ENCODE data around the gene NKTR. TPM values are rescaled to one million over a fixed set of nuclear protein-coding genes. Genes with fewer than 3 reads are reported as not detected.

Gene NKTR
- total RNA-seq, 1 donor from 2014 or later, result 246 TPM

DNA sequence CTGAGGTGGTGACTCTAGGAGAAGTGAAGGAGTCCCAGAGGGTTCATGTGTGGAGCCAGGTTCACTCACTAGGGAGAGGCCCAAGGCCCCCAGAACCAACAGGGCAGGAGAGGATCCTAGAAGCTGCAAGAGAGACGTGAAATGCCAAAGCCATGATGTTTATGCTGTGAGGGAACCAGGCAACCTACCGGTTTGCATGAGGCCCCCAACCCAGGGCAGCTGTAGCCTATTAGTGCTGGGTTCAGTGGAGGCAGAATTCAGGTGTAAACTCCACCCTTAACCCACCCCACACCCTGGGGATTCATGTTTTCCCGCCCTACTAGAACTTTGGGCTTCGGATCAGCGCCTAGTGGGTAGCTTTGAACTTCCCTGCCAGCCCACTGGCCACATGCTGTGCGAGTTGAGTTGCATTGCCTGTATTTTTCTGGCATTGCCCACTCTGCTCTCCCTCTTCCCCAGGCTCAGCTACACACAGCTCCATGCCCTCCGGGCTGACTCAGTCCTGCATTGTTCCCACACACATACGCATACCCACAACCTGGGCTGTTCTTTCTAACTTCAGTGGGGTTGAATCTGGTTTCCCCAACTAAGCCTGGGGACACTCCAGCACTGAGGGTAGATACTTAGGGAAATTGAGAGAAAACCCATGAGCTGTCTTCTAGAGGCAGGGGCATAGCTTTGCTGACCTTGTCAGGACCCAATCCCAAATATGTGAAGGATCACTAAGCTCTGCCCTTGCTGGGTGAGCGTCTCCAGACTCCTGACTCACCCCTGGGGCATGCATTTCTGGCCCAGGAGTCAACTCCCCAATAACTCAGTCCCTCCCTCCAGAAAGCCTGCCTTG is 51.0 kb downstream of the NKTR start:
- no peak for DNase-seq

DNA sequence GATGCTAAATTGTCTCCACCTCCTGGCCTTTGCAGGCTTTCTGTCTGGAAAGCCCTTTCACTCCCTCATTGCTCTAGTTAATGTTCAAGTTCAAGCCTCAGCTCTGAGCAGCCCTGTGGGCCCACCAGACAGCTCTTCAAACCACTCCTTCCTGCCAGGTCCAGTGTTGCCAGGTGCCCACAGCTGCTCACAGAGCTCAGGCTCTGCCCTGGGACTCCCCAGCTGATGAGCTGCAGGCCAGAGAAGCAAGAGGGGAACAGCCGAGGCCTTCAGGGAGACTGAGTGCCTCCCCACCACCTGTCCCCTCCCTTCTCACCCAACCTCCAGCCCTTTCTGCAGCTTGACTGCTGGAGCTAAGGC is 51.7 kb downstream of the NKTR start:
- DNase-seq, result no peak

GRCh38 chr3:42652611-42653302 is 52.3 kb downstream of the NKTR start:
- peak; percentile 62 for DNase-seq

- DNase-seq, result no peak
These were observed 52.7 kb downstream of the NKTR start for GRCh38 chr3:42653303-42653559.

- no peak for DNase-seq
These were observed 53.3 kb downstream of the NKTR start, which contains the start of gene ZBTB47 for GRCh38 chr3:42653560-42654330. ZBTB47 (plus strand) TSS chr3:42653697; CDS start chr3:42658356, 4,659 bp downstream.

- peak; percentile 55 for DNase-seq
These were observed 54.1 kb downstream of the NKTR start for GRCh38 chr3:42654331-42655201.

GRCh38 chr3:42655331-42655888 is 54.9 kb downstream of the NKTR start:
- DNase-seq, result no peak

DNA sequence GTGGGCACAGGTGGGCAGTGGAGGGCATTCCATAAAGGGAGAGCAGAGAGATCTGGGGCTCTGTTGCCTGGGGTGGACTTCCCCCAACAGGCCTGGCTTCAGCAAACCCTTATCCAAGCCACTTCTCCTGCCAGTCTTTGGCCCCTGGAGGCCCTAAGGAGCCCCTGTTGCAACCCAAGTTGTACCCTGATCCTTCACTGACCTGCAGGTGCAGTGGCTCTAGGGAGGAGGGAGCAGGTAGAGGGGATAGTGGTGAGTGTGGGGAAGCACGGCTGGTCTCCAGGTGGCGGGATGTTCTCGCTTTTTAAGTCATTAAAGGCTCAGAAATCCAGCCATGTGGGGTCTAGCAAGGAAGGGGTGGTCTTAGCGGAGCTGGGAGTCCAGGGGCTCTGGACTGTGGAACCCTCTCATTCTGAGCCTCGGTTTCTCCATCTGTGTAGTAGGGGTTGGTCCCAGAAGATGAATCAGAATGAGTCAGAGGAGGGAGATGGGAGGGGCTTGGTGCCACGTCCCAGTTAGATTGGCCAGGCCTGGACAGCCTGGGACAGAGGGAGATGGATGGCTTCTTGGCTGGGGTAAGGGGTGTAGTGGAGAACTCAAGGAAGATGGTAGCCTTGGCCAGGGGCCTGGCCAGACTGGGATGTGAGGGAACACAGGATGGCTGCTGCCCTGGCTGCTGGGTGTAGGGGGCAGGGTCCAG is 55.6 kb downstream of the NKTR start:
- DNase-seq, result no peak

DNA sequence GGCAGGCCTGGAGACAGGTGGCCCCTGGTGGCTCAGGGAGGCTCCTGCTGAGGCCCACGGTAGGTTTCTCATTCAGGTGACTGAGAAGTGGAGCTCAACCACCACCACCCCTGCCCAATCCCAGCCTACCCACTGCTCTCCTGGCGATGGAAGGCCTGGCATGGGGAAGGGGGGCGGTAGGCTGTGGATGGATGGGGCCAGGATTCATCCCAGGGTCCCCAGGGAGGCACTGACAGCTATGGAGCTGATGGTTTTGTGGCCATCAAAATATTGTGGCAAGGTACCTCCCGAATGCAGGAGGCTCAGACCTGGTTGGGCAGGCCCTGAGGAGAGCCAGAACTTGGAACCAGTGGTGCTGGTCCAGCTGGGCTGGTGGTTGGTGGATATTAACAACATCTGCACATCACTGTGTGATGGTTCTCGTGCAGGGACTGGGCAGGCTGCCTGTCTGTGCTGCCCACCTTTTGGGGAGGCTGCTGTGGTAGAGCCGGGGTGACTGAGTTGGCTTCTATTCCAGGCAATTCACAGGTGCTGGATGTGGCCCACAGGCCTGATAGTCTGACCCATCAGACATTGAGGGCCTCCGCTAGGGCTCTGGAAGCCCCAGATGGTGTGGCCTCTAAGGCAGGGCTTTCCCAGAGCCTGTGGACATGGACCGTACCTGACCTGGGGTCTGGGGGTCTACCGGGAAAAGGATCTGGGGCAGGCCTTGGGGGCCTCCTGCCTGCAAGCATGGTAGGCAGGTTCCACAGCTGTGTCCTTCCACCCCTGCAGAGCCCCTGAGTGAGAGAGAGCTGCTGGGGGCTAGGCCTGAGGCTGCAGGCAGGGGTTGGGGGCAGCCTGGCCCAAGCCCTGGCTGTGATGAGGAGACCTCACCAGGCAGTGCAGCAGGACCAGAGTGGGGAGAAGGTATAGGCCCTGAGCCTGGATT is 56.5 kb downstream of the NKTR start:
- DNase-seq, result no peak

- no peak for DNase-seq
These were observed 57.2 kb downstream of the NKTR start for GRCh38 chr3:42657675-42658074.

DNA sequence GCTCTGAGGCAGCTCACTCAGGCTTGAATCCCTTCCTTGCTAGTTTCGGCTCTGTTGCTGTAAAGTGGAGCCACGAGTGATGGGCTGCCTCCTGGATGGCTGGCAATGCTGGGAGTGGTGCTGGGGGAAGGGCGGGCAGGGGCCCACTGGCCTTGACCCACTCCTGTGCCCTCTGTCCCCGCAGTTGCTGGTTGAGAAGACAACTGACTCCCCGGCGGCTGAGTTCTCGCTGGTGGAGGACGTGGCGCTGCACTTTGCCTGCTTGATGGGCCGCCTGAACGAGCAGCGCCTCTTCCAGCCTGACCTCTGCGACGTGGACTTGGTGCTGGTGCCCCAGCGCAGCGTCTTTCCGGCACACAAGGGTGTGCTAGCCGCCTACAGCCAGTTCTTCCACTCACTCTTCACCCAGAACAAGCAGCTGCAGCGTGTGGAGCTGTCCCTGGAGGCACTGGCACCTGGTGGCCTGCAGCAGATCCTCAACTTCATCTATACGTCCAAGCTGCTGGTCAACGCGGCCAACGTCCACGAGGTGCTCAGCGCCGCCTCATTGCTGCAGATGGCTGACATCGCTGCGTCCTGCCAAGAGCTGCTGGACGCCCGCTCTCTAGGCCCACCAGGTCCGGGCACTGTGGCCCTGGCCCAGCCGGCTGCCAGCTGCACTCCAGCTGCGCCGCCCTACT is 57.7 kb downstream of the NKTR start:
- no peak for DNase-seq

- DNase-seq, result no peak
These were observed 58.4 kb downstream of the NKTR start for GRCh38 chr3:42658771-42659390.

GRCh38 chr3:42659451-42660130 is 59.1 kb downstream of the NKTR start:
- no peak for DNase-seq

GRCh38 chr3:42660131-42660715 is 59.7 kb downstream of the NKTR start:
- no peak for DNase-seq

- no peak for DNase-seq
These were observed 60.4 kb downstream of the NKTR start for GRCh38 chr3:42660898-42661297.

DNA sequence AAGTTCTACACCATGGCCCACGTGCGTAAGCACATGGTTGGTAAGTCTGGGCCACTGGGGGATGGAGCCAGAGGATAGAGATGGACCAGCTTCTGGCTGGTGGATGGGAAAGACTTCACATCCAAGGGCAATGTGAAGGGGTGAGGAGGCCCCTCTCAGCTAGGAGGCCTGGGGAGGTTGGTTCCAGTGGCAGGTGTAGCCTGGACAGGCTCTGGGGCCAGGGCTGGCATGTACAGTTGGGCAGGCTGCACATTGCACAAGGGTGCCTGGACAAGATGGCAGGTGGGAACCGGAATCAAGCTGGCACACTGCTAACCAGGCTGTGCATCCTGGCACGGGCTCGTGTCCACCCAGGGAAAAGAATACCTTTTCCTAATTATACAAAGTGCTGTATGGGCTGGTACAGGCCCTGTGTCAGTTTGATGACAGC is 61.1 kb downstream of the NKTR start:
- DNase-seq, result no peak

DNA sequence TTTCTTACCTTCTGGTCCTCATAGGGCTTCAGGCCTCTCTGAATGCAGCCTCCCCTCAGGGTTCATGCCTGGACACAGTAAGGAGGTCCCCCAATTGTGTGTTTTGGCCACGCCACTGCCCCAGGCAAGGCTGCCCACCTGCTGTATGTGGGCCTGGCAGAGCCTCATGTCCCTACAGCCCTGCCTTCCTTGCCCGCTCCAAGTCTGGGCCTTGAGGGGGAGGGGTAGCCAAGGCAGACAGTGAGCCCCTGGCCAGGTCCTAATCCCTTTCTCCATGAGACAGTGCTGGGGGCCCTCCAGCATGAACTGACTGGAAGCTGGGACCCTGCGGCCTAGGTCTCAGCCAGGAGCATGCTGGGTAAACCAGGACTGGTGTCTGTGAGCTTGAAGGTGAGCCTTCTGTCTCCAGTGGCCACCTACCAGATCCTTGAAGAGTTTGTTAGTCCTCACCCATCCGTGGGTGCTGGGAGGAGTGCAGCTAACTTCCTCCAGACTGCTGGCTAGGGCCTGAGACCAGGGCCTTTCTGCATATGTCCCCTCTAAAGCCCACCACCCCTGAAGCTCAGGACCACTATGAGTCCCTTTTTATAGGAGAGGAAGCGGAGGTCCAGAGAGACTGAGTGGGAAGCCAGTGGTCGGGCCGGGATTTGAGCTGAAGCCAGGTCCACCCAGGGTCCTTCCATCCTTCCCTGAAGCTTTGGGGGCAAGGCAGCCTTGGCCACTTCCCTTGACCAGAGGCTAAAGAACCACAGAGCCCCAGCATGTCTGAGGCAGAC is 61.7 kb downstream of the NKTR start:
- no peak for DNase-seq
